ENCODE measurements around the gene CHTF8. TPM values are rescaled to one million over a fixed set of nuclear protein-coding genes. Genes with fewer than 3 reads are reported as not detected.

CHTF8 gene
- total and polyA plus RNA-seq, 4 experiments from 2014 or later, result 141 to 231 (median 151) TPM

DNA sequence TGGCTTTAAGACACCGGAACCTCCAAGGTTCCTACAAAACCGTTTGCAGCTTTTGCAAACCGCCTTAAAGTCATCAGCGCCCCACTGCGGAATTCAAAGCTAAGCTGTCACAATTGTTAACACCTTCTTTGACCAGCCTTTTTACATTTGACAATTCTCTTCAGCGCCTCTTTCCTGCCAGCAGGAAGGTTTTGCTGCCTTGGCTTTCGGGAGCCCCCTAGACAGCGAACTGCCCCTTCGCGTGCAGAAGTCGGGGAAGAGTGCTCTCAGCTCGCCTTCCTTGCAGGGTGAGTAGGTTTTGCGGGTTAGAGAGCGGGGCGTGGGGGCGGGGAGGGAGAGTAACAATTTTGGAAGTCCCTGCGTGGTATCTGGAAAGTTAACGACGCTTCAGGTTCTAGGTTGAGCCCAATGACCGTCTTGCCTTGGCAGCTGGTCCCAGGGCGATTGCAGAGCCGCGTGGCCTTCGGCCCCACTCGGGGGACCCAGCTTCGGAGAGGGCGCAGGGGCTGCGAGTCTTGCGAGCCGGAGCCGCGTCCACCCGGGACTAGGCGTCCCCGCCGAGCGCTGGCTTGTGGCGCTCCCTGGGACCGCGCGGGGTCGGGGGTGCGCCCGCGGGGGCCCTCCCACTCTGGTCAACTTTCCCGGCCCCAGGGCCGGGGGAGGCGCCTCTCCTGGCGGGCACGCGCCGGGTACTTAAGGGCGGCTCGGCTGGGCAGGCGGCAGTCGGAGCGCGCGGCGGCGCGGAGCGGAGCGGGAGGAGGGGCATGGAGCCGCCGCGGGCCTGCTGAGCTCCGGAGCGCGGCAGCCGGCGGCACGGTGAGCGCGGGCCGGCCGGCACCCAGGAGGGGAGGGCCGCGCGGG, 26.7 kb downstream of the CHTF8 start, which contains the start of gene HAS3:
Gene HAS3, plus strand, starts transcription at position 153 of the 861 bp plus-strand sequence. CDS start 3,743 bp downstream, outside the sequence.
- Histone ChIP-seq H3K27me3 (ENCODE audit: insufficient read depth, low read length) (peaks cover 15% of the 10 kb centered on the region), H3K36me3 (ENCODE audit: insufficient read depth, low read length) (no peaks in the 10 kb centered on the region), H3K27ac (ENCODE audit: low read depth, low read length) (no peak within 1 kb of the TSS), H3K4me1 (ENCODE audit: insufficient read depth, low read length) (peaks cover 15% of the 10 kb centered on the region), H3K4me3 (ENCODE audit: low read length in 2 of 2) (peak within 1 kb of the TSS in 1 of 2 donors; percentile 45), H3K9me3 (ENCODE audit: control insufficient read depth in 1 of 2, low read length in 2 of 2) (no peaks in the 10 kb centered on the region)
- Mint-ChIP-seq H3K27ac (peak within 1 kb of the TSS in 1 of 7 donors; percentile 45), H3K4me3 (peak within 1 kb of the TSS; percentile 82 to 96 (median 88)), H3K9me3 (no peaks in the 10 kb centered on the region), H3K36me3 (peaks cover 15 to 16% of the 10 kb centered on the region in 2 donors), H3K27me3 (peaks cover 19 to 30% of the 10 kb centered on the region in 2 donors), H3K4me1 (peaks cover 5 to 21% (median 14%) of the 10 kb centered on the region in 4 donors)
- peak in 4 of 5 donors; percentile 14 to 31 (median 20) for DNase-seq
- intact Hi-C loops (cut with micrococcal nuclease), result no loop called here
- ChIA-PET POLR2A (ENCODE audit: partially characterized antibody) (interaction anchor here (0.8 kb wide), 1 partner anchor 25 kb away, joined by 3 read pairs; no protein-coding TSS in a partner anchor), CTCF (ENCODE audit: partially characterized antibody) (interaction anchor here (1.3 kb wide), 1 partner anchor 18 kb away, joined by 5 read pairs; no protein-coding TSS in a partner anchor)

DNA sequence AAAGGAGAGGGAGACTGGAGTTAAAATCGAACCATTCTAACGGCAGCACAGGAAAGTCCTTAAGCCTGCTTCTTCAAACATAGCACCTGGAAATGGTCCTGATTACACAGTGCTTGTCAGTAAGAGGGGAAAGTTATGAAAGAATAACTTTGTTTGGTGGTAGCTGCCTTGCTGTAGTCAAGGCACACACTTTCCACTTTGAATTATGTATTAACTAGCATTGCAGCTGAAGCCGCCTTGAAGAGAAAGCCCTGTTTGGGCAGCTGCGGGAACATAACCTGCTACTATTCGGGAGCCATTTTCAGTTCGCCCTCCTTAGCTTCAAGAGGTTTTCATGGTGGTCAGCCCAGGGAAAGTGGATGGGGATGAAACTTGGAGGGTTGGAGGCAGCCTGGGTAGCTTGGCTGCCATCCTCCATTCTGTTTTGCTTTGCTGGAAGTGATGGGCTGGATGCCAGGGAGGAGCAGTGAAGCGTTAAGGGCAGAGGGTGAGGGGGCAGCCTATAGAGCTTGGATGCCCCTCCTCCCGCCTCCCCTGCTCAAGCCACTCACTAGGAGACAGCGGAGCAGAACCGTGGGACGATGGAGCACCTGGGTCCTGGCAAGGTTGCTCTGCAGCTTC, 32.2 kb downstream of the CHTF8 start:
- CTCF ChIA-PET (ENCODE audit: partially characterized antibody), result no interaction called here
- no peak overlapping the region for H3K4me3 ChIP-seq (ENCODE audit: low read length in 2 of 2)

DNA sequence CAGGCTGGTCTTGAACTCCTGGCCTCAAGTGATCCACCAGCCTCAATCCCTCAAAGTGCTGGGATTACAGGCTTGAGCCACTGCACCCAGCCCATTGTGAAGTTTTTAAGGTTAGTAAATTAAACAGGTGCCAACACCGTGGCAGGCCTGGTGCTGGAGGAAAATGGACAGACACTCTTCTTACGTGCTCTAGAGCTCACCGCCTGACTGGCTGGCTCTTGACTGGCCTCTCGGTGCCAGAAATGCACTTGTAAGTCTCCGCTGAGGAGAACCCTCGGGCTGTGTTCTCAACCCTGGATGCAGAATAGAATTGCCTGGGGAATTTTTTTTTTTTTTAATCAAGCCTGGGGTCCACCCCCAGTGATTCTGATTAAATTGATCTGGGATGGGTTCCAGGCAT, 37.2 kb downstream of the CHTF8 start:
- intact Hi-C loops (cut with micrococcal nuclease), result no loop called here
- H3K27me3 ChIP-seq (ENCODE audit: insufficient read depth, low read length), result no peaks in the 10 kb centered on the region
- CTCF ChIA-PET (ENCODE audit: partially characterized antibody), result no interaction called here
- H3K9me3 ChIP-seq (ENCODE audit: control insufficient read depth in 1 of 2, low read length in 2 of 2), result no peaks in the 10 kb centered on the region
- Mint-ChIP-seq H3K9me3 (no peaks in the 10 kb centered on the region), H3K4me1 (no peaks in the 10 kb centered on the region), H3K27ac (no peak overlapping the region), H3K4me3 (no peak overlapping the region), H3K27me3 (peaks cover 0 to 1% of the 10 kb centered on the region in 2 donors), H3K36me3 (no peaks in the 10 kb centered on the region)
- H3K36me3 ChIP-seq (ENCODE audit: insufficient read depth, low read length), result no peaks in the 10 kb centered on the region
- no peaks in the 10 kb centered on the region for H3K4me1 ChIP-seq (ENCODE audit: insufficient read depth, low read length)
- no peak overlapping the region for H3K4me3 ChIP-seq (ENCODE audit: low read length in 2 of 2)
- POLR2A ChIA-PET (ENCODE audit: partially characterized antibody), result no interaction called here
- no peak overlapping the region for H3K27ac ChIP-seq (ENCODE audit: low read depth, low read length)
- no peak for DNase-seq

More for the DNA sequence above, 32.2 kb downstream of the CHTF8 start:
- Mint-ChIP-seq H3K27ac (no peak overlapping the region), H3K27me3 (peaks cover 6 to 11% of the 10 kb centered on the region in 2 donors), H3K4me3 (no peak overlapping the region), H3K9me3 (no peaks in the 10 kb centered on the region), H3K4me1 (peaks cover under 1% of the 10 kb centered on the region in 4 donors), H3K36me3 (no peaks in the 10 kb centered on the region)
- H3K9me3 ChIP-seq (ENCODE audit: control insufficient read depth in 1 of 2, low read length in 2 of 2), result no peaks in the 10 kb centered on the region
- H3K4me1 ChIP-seq (ENCODE audit: insufficient read depth, low read length), result no peaks in the 10 kb centered on the region
- peaks cover under 1% of the 10 kb centered on the region for H3K27me3 ChIP-seq (ENCODE audit: insufficient read depth, low read length)
- no peak for DNase-seq
- intact Hi-C loops (cut with micrococcal nuclease), result no loop called here
- H3K36me3 ChIP-seq (ENCODE audit: insufficient read depth, low read length), result no peaks in the 10 kb centered on the region
- POLR2A ChIA-PET (ENCODE audit: partially characterized antibody), result interaction anchor here (0.7 kb wide), 1 partner anchor 10 kb away, joined by 3 read pairs; no protein-coding TSS in a partner anchor
- no peak overlapping the region for H3K27ac ChIP-seq (ENCODE audit: low read depth, low read length)

DNA sequence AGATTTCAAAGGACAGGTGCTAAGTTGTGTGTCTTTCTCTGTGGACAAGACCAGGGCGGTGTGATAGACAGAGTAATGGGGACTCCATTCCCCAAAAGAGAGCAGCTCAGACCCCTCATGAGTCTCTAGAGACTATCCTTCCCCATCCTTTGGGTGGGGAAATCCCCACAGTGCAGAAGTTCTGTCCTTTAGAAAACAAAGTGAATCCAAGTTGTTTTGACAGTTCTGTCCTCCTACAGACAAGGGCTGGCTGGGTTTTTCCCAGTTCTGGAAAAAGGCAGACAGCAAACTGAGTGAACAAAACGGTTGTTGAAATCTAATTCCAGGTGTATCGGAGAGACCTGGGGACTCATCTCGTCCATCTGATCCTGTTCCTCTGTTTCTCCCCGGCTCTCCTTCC, 37.9 kb downstream of the CHTF8 start:
- no peaks in the 10 kb centered on the region for H3K27me3 ChIP-seq (ENCODE audit: insufficient read depth, low read length)
- H3K27ac ChIP-seq (ENCODE audit: low read depth, low read length), result no peak overlapping the region
- Mint-ChIP-seq H3K36me3 (no peaks in the 10 kb centered on the region), H3K27ac (no peak overlapping the region), H3K4me3 (no peak overlapping the region), H3K27me3 (peaks cover 0 to 1% of the 10 kb centered on the region in 2 donors), H3K9me3 (no peaks in the 10 kb centered on the region), H3K4me1 (peaks cover under 1 to 2% (median 2%) of the 10 kb centered on the region in 4 donors)
- H3K9me3 ChIP-seq (ENCODE audit: control insufficient read depth in 1 of 2, low read length in 2 of 2), result no peaks in the 10 kb centered on the region
- H3K4me1 ChIP-seq (ENCODE audit: insufficient read depth, low read length), result no peaks in the 10 kb centered on the region
- intact Hi-C loops (cut with micrococcal nuclease), result no loop called here
- ChIA-PET CTCF (ENCODE audit: partially characterized antibody) (no interaction called here), POLR2A (ENCODE audit: partially characterized antibody) (no interaction called here)
- H3K36me3 ChIP-seq (ENCODE audit: insufficient read depth, low read length), result no peaks in the 10 kb centered on the region
- no peak overlapping the region for H3K4me3 ChIP-seq (ENCODE audit: low read length in 2 of 2)
- DNase-seq, result no peak

DNA sequence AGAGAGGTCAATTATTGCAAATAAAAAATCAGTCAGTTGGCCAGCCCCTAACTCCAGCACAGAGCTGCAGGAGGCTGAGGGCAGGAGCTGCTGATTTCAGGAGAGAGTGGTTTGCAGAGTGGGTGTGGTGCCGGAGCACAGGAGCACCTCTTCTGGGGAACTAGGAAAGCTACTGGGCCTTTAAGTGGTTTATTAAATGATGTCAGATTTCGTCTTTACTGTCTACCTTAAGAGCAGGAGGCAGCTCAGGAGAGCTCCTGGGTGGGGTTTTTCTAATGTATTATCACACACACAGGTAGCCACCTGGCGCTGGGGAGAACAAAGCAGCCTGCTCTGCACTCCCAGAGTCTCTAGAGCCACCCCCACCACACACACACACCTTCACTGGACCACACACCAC, 38.4 kb downstream of the CHTF8 start:
- no peak overlapping the region for H3K27ac ChIP-seq (ENCODE audit: low read depth, low read length)
- Mint-ChIP-seq H3K4me3 (no peak overlapping the region), H3K27ac (peak overlapping the region in 1 of 7 donors; percentile 36), H3K27me3 (peaks cover 0 to 1% of the 10 kb centered on the region in 2 donors), H3K9me3 (no peaks in the 10 kb centered on the region), H3K4me1 (peaks cover 5 to 7% (median 7%) of the 10 kb centered on the region in 4 donors), H3K36me3 (no peaks in the 10 kb centered on the region)
- no peak for DNase-seq
- intact Hi-C loops (cut with micrococcal nuclease), result no loop called here
- H3K36me3 ChIP-seq (ENCODE audit: insufficient read depth, low read length), result no peaks in the 10 kb centered on the region
- no peak overlapping the region for H3K4me3 ChIP-seq (ENCODE audit: low read length in 2 of 2)
- H3K4me1 ChIP-seq (ENCODE audit: insufficient read depth, low read length), result no peaks in the 10 kb centered on the region
- no peaks in the 10 kb centered on the region for H3K27me3 ChIP-seq (ENCODE audit: insufficient read depth, low read length)
- no peaks in the 10 kb centered on the region for H3K9me3 ChIP-seq (ENCODE audit: control insufficient read depth in 1 of 2, low read length in 2 of 2)
- POLR2A ChIA-PET (ENCODE audit: partially characterized antibody), result no interaction called here
- CTCF ChIA-PET (ENCODE audit: partially characterized antibody), result interaction anchor here (0.8 kb wide), 1 partner anchor 9 kb away, joined by 3 read pairs; no protein-coding TSS in a partner anchor

DNA sequence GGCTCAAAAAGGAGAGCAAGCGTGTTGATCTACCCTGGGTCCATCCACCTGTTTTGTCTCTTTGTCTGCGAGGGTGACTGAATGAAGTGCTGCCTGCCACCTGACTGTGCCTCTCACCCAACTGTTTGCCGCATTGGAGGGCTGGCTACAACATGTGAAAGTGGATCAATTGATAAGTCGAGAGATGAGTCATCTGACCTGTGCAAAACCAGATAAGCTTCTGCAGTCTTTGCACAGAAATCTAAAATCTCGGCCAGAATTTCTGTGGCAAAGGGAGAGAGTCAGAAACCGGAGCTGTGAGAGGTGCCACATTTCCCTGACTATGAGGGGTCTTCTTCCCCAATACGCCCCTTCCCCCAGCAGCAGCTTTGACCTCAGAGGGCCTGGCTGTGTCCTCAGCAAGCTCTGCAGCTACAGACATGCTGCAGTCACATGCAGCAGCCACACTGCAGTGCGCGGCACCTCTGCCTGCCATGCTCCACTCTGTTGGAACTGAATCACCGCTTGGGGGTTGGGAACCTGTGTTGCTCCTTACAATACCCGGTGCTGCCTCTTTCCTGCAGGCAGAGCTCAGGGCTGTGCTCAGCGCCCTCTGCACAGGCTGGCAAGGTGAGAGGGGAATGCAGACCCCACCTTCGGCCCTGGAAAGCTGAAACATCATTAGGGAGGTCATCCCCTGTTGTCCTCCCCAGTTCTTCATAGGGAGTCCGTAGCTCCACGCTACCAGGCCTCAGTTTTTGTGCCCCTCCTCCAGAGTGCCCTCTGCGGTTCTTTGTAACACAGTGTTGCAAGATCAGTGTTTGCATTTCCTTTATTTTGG, 43.1 kb downstream of the CHTF8 start:
- no peak for DNase-seq
- Mint-ChIP-seq H3K4me1 (peaks cover 11 to 13% (median 12%) of the 10 kb centered on the region in 4 donors), H3K27me3 (peaks cover 0 to under 1% of the 10 kb centered on the region in 2 donors), H3K36me3 (peaks cover 9 to 12% of the 10 kb centered on the region in 2 donors), H3K27ac (peak overlapping the region; percentile 6 to 67 (median 56)), H3K9me3 (no peaks in the 10 kb centered on the region), H3K4me3 (peak overlapping the region in 1 of 8 donors; percentile 47)
- Histone ChIP-seq H3K27ac (ENCODE audit: low read depth, low read length) (no peak overlapping the region), H3K9me3 (ENCODE audit: control insufficient read depth in 1 of 2, low read length in 2 of 2) (no peaks in the 10 kb centered on the region), H3K4me1 (ENCODE audit: insufficient read depth, low read length) (no peaks in the 10 kb centered on the region), H3K36me3 (ENCODE audit: insufficient read depth, low read length) (no peaks in the 10 kb centered on the region), H3K27me3 (ENCODE audit: insufficient read depth, low read length) (no peaks in the 10 kb centered on the region), H3K4me3 (ENCODE audit: low read length in 2 of 2) (no peak overlapping the region)
- CTCF ChIA-PET (ENCODE audit: partially characterized antibody), result interaction anchor here (0.9 kb wide), 1 partner anchor 33 kb away, joined by 3 read pairs; no protein-coding TSS in a partner anchor
- intact Hi-C loops (cut with micrococcal nuclease), result no loop called here
- POLR2A ChIA-PET (ENCODE audit: partially characterized antibody), result interaction anchor here (0.6 kb wide), 1 partner anchor 10 kb away, joined by 3 read pairs; no protein-coding TSS in a partner anchor

Measured in CD4-positive, alpha-beta memory T cell (primary cell).